Vagina (tissue), 2 donors: ENCODE results near the gene SELENON. TPM values are rescaled to one million over a fixed set of nuclear protein-coding genes. Genes with fewer than 3 reads are reported as not detected.

Experiments used
- DNase-seq, 2 donors: peaks; one replicate each; pipeline ENCODE4 v3.0.0-alpha.2; 2017; ENCODE audit errors: extremely low spot score in 2 of 2
- H3K27ac ChIP-seq: fragments of 200-600 bp; sonication (generic); one replicate; pipeline ENCODE4 v1.5.1; 2019
- H3K27me3 ChIP-seq: fragments of 200-600 bp; sonication (generic); one replicate; pipeline ENCODE4 v1.5.1; 2019
- H3K36me3 ChIP-seq, 2 donors: fragments of 200-600 bp; sonication (generic); one replicate each; pipeline ENCODE4 v1.5.1; 2017 to 2019
- H3K4me1 ChIP-seq: fragments of 200-600 bp; sonication (generic); one replicate; pipeline ENCODE4 v1.5.1; 2019
- H3K4me3 ChIP-seq, 2 donors: fragments of 200-600 bp; sonication (generic); 1 replicate in 1 of 2; 2 replicates in 1 of 2; pipeline ENCODE4 v1.5.1; 2016 to 2019
- H3K9me3 ChIP-seq: fragments of 200-600 bp; sonication (generic); one replicate; pipeline ENCODE4 v1.5.1; 2019
- CTCF ChIP-seq, 3 experiments: fragments of 450-650 bp in 2 of 3; fragments of 200-600 bp in 1 of 3; sonication (generic) in 1 of 3; IDR thresholded peaks; one replicate each; pipeline ENCODE4 v1.5.1; 2017 to 2019; ENCODE audit warnings: antibody characterized with exemption in 3 of 3, mild to moderate bottlenecking in 2 of 3, moderate library complexity in 2 of 3
- POLR2A ChIP-seq, 2 donors: fragments of 450-650 bp; IDR thresholded peaks; one replicate each; pipeline ENCODE4 v1.6.1; 2017; ENCODE audit warnings: antibody characterized with exemption in 2 of 2, mild to moderate bottlenecking in 2 of 2, moderate library complexity in 2 of 2
- POLR2AphosphoS5 ChIP-seq, 2 donors: sonication (generic); formaldehyde crosslinking; IDR thresholded peaks; one replicate each; pipeline ENCODE4 v1.9.0; 2017; ENCODE audit warnings: antibody characterized with exemption in 2 of 2, mild to moderate bottlenecking in 2 of 2, low read depth in 1 of 2; ENCODE audit not compliant: insufficient read depth in 1 of 2
- intact Hi-C: fragments of 100-400 bp; cut with DNase I; formaldehyde crosslinking; loops from one replicate; pipeline ENCODE4 v1.15.1; 2023
- total RNA-seq: library from RNA; depleted of rRNA; stranded (reverse); fragments of >200 nt; gene quantifications from one replicate; pipeline ENCODE4 v1.2.3, GENCODE V29; 2016

SELENON gene
- total RNA-seq, 1 donor from 2014 or later: 39.0 TPM

GRCh38 chr1:25772164-25772563 is 27.8 kb upstream of the SELENON start:
- DNase-seq: no peak
- peaks cover 32% of the 10 kb centered on the region for H3K4me1 ChIP-seq

GRCh38 chr1:25772692-25773245 is 27.2 kb upstream of the SELENON start:
- DNase-seq: no peak
- H3K4me3 ChIP-seq: no peak overlapping the region
- H3K27ac ChIP-seq: no peak overlapping the region
- no peak for TF ChIP-seq CTCF (IDR thresholded peaks at IDR 0.05)
- no peak for TF ChIP-seq POLR2AphosphoS5 (IDR thresholded peaks at IDR 0.05; ENCODE audit: insufficient read depth in 1 of 2, low read depth in 1 of 2)
- TF ChIP-seq POLR2A (IDR thresholded peaks at IDR 0.05): no peak
- H3K9me3 ChIP-seq: no peaks in the 10 kb centered on the region
- no peaks in the 10 kb centered on the region for H3K36me3 ChIP-seq
- peaks cover 32% of the 10 kb centered on the region for H3K4me1 ChIP-seq
- intact Hi-C loops: no loop called here
- H3K27me3 ChIP-seq: no peaks in the 10 kb centered on the region

More at GRCh38 chr1:25772164-25772563, 27.8 kb upstream of the SELENON start:
- intact Hi-C loops: no loop called here
- H3K9me3 ChIP-seq: no peaks in the 10 kb centered on the region
- no peak for TF ChIP-seq POLR2A (IDR thresholded peaks at IDR 0.05)
- no peak for TF ChIP-seq POLR2AphosphoS5 (IDR thresholded peaks at IDR 0.05; ENCODE audit: insufficient read depth in 1 of 2, low read depth in 1 of 2)
- no peak for TF ChIP-seq CTCF (IDR thresholded peaks at IDR 0.05)
- no peaks in the 10 kb centered on the region for H3K36me3 ChIP-seq
- H3K27ac ChIP-seq: no peak overlapping the region
- H3K27me3 ChIP-seq: no peaks in the 10 kb centered on the region
- no peak overlapping the region for H3K4me3 ChIP-seq

- H3K4me3 ChIP-seq: no peak overlapping the region
- DNase-seq: no peak
- no peaks in the 10 kb centered on the region for H3K27me3 ChIP-seq
- peaks cover 32% of the 10 kb centered on the region for H3K4me1 ChIP-seq
- intact Hi-C loops: no loop called here
- H3K36me3 ChIP-seq: peaks cover 0 to under 1% of the 10 kb centered on the region in 2 donors
- TF ChIP-seq CTCF (IDR thresholded peaks at IDR 0.05): no peak
- TF ChIP-seq POLR2AphosphoS5 (IDR thresholded peaks at IDR 0.05; ENCODE audit: insufficient read depth in 1 of 2, low read depth in 1 of 2): no peak
- no peak for TF ChIP-seq POLR2A (IDR thresholded peaks at IDR 0.05)
- H3K27ac ChIP-seq: no peak overlapping the region
- H3K9me3 ChIP-seq: no peaks in the 10 kb centered on the region
Observed at GRCh38 chr1:25773441-25774125, 26.4 kb upstream of the SELENON start.

GRCh38 chr1:25774206-25774803 is 25.7 kb upstream of the SELENON start:
- H3K36me3 ChIP-seq: peaks cover 0 to 4% of the 10 kb centered on the region in 2 donors
- intact Hi-C loops: no loop called here
- no peak for DNase-seq
- H3K9me3 ChIP-seq: no peaks in the 10 kb centered on the region
- H3K27me3 ChIP-seq: no peaks in the 10 kb centered on the region
- TF ChIP-seq CTCF (IDR thresholded peaks at IDR 0.05) (no peak), POLR2AphosphoS5 (IDR thresholded peaks at IDR 0.05; ENCODE audit: insufficient read depth in 1 of 2, low read depth in 1 of 2) (no peak), POLR2A (IDR thresholded peaks at IDR 0.05) (no peak)
- H3K4me3 ChIP-seq: no peak overlapping the region
- H3K4me1 ChIP-seq: peaks cover 32% of the 10 kb centered on the region
- no peak overlapping the region for H3K27ac ChIP-seq
